ENCODE results near the gene MAGI2. TPM values are rescaled to one million over a fixed set of nuclear protein-coding genes. Genes with fewer than 3 reads are reported as not detected.

MAGI2 gene
- total RNA-seq, 3 donors from 2014 or later, result 9.8 to 22.7 (median 20.2) TPM

GRCh38 chr7:78794101-78794500 is 659.4 kb downstream of the MAGI2 start:
- H3K4me1 ChIP-seq, result no peaks in the 10 kb centered on the region
- no peaks in the 10 kb centered on the region for H3K27me3 ChIP-seq
- intact Hi-C loops (cut with DNase I; ENCODE audit: low total_unique reads), result no loop called here
- no peak for DNase-seq (ENCODE audit: low spot score in 2 of 2)
- peaks cover 0 to 4% of the 10 kb centered on the region in 2 donors for H3K9me3 ChIP-seq
- H3K36me3 ChIP-seq, result no peaks in the 10 kb centered on the region
- no peak overlapping the region for H3K27ac ChIP-seq
- no peak overlapping the region for H3K4me3 ChIP-seq
- no peak for TF ChIP-seq POLR2AphosphoS5 (IDR thresholded peaks at IDR 0.05)
- no peak for TF ChIP-seq CTCF (IDR thresholded peaks at IDR 0.05)
- no peak for TF ChIP-seq POLR2A (IDR thresholded peaks at IDR 0.05)

DNA sequence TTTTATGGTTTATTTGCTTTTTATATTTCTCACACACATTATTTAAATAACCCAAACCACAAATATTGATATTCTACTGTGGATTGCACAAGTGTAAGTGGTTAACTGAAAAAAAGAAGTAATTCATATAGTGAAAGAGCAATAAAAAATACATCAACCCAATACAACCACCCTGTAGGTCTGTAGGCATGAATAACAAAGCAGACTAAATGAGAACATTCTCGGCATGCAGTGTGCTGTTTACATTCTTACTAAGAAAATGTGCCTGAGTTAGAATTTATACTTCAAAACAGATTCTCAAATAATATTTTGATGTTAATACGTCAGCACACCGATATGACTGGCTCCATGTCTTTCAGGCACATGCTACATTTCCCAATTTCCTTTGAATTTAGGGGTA is 660.8 kb downstream of the MAGI2 start:
- H3K4me1 ChIP-seq, result no peaks in the 10 kb centered on the region
- H3K4me3 ChIP-seq, result no peak overlapping the region
- H3K27ac ChIP-seq, result no peak overlapping the region
- H3K36me3 ChIP-seq, result no peaks in the 10 kb centered on the region
- intact Hi-C loops (cut with DNase I; ENCODE audit: low total_unique reads), result no loop called here
- DNase-seq (ENCODE audit: low spot score in 2 of 2), result no peak
- H3K9me3 ChIP-seq, result peaks cover 0 to 4% of the 10 kb centered on the region in 2 donors
- no peak for TF ChIP-seq CTCF (IDR thresholded peaks at IDR 0.05)
- no peak for TF ChIP-seq POLR2AphosphoS5 (IDR thresholded peaks at IDR 0.05)
- TF ChIP-seq POLR2A (IDR thresholded peaks at IDR 0.05), result no peak
- H3K27me3 ChIP-seq, result no peaks in the 10 kb centered on the region

DNA sequence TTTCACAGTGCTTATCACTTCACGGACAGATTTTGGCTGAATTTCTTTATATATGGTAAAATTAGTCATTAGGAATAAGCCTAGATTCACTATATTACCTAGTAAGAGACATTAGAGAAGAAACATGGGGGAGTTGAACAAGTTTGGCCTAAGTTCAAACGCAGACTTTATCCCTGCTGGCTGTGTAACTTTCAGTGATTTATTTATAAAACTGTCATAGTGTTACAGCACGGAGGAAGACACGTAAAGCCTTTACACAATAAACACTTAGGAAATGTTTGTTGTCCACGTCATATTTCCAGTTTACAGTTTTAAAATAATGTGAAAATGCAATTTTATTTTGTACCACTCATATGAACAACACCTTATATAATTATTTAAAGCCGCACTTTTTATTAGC is 661.5 kb downstream of the MAGI2 start:
- Histone ChIP-seq H3K27ac (no peak overlapping the region), H3K36me3 (no peaks in the 10 kb centered on the region), H3K9me3 (peaks cover 0 to 4% of the 10 kb centered on the region in 2 donors), H3K4me1 (no peaks in the 10 kb centered on the region), H3K4me3 (no peak overlapping the region), H3K27me3 (no peaks in the 10 kb centered on the region)
- intact Hi-C loops (cut with DNase I; ENCODE audit: low total_unique reads), result no loop called here
- no peak for DNase-seq (ENCODE audit: low spot score in 2 of 2)
- TF ChIP-seq POLR2A (IDR thresholded peaks at IDR 0.05) (no peak), POLR2AphosphoS5 (IDR thresholded peaks at IDR 0.05) (no peak), CTCF (IDR thresholded peaks at IDR 0.05) (no peak)

GRCh38 chr7:78788464-78788863 is 665.0 kb downstream of the MAGI2 start:
- Histone ChIP-seq H3K36me3 (no peaks in the 10 kb centered on the region), H3K27me3 (no peaks in the 10 kb centered on the region), H3K4me1 (no peaks in the 10 kb centered on the region), H3K4me3 (no peak overlapping the region), H3K27ac (no peak overlapping the region), H3K9me3 (no peaks in the 10 kb centered on the region)
- intact Hi-C loops (cut with DNase I; ENCODE audit: low total_unique reads), result no loop called here
- DNase-seq (ENCODE audit: low spot score in 2 of 2), result no peak
- TF ChIP-seq CTCF (IDR thresholded peaks at IDR 0.05) (no peak), POLR2AphosphoS5 (IDR thresholded peaks at IDR 0.05) (no peak), POLR2A (IDR thresholded peaks at IDR 0.05) (no peak)

DNA sequence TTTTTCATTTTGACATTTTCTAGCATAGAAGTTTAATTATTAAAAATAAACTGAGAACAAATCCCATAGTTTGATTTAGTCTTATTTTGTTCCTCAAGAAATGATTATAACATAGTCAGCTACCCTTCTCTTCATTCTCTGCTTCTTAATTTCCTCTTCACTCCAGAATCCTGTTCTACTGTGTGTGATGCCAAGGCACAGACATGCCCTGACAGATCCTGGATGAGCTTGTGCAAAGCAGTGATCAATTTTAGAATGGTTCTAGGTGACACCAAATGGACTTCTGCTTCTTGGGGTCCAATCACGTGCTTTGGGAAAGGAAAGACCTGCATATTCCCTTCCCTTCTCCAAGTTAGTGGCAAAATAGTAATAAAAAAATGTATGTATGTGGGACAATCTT is 665.6 kb downstream of the MAGI2 start:
- TF ChIP-seq POLR2AphosphoS5 (IDR thresholded peaks at IDR 0.05) (no peak), POLR2A (IDR thresholded peaks at IDR 0.05) (no peak), CTCF (IDR thresholded peaks at IDR 0.05) (no peak)
- Histone ChIP-seq H3K4me1 (no peaks in the 10 kb centered on the region), H3K9me3 (no peaks in the 10 kb centered on the region), H3K4me3 (no peak overlapping the region), H3K27ac (no peak overlapping the region), H3K36me3 (no peaks in the 10 kb centered on the region), H3K27me3 (no peaks in the 10 kb centered on the region)
- intact Hi-C loops (cut with DNase I; ENCODE audit: low total_unique reads), result no loop called here
- no peak for DNase-seq (ENCODE audit: low spot score in 2 of 2)

Data from breast epithelium (tissue), 4 donors.